K562 (cell line): ENCODE results near the gene MICU1. TPM values are rescaled to one million over a fixed set of nuclear protein-coding genes. Genes with fewer than 3 reads are reported as not detected.

Source experiments
- ATAC-seq: fragments of 200-7000 bp; cut with Tn5 transposase; 3 replicates; pipeline ENCODE4 v1.9.1; 2020; ENCODE audit warnings: moderate library complexity
- BruUV-seq: library from RNA; stranded (reverse); fragments of 400-500 nt; replicated peaks from 2 replicates; lab custom pipeline; 2021; lab: Mats Ljungman, UMichigan
- CTCF ChIA-PET: fragments of 300-600 bp; formaldehyde crosslinking; extraction: SDS; loops from one replicate; lab custom pipeline; 2021; ENCODE audit warnings: low intra/inter-chr PET ratio; lab: Yijun Ruan, JAX
- POLR2A ChIA-PET: fragments of 300-600, 350-650 bp; sonication (Branson Sonifier 250); formaldehyde crosslinking; extraction: SDS; loops from one replicate; lab custom pipeline; 2021; ENCODE audit warnings: antibody characterized with exemption, inconsistent platforms; lab: Yijun Ruan, JAX
- DNase-seq, 4 experiments: peaks; one replicate each; pipeline versions ENCODE4 v3.0.0 to v3.0.0-alpha.2; 2011 to 2018; ENCODE audit warnings: low spot score in 3 of 4, mixed read lengths in 3 of 4; ENCODE audit errors: extremely low read depth in 1 of 4
- FAIRE-seq: peaks from 2 replicates; lab custom pipeline; 2011; peaks lifted over from hg19 to GRCh38; lab: Jason Lieb, UNC
- H2AFZ ChIP-seq: 2 replicates; pipeline ENCODE4 v1.6.0; 2011; ENCODE audit warnings: low read depth, low read length, control low read depth, inconsistent platforms
- H3K27ac ChIP-seq: fragments of 200-600 bp; 3 replicates; pipeline ENCODE4 v1.8.0; 2011; ENCODE audit warnings: low read depth, mild to moderate bottlenecking, control low read depth, inconsistent platforms, low read length, moderate library complexity, mixed read lengths; ENCODE audit errors: extremely low read depth
- H3K27me3 ChIP-seq, 2 experiments: fragments of 300-600 bp in 1 of 2; 2 replicates in 1 of 2; 3 replicates in 1 of 2; pipeline versions ENCODE4 v1.6.0 to v1.8.0; 2011; ENCODE audit warnings: inconsistent platforms in 2 of 2, low read length in 2 of 2, mild to moderate bottlenecking in 1 of 2, mixed read lengths in 1 of 2, moderate library complexity in 1 of 2; ENCODE audit not compliant: control insufficient read depth in 2 of 2, insufficient read depth in 2 of 2
- H3K36me3 ChIP-seq: fragments of 300-600 bp; 3 replicates; pipeline ENCODE4 v1.8.0; 2011; ENCODE audit warnings: mild to moderate bottlenecking, low read length, inconsistent platforms; ENCODE audit not compliant: control insufficient read depth, insufficient read depth
- H3K4me1 ChIP-seq, 2 experiments: fragments of 200-600 bp in 1 of 2; replicated peaks in 1 of 2; 2 replicates in 1 of 2; 3 replicates in 1 of 2; pipeline versions ENCODE4 v1.5.1 to v1.8.0; 2011; ENCODE audit warnings: inconsistent platforms in 2 of 2, low read length in 2 of 2, mild to moderate bottlenecking in 1 of 2, mixed read lengths in 1 of 2, moderate library complexity in 1 of 2; ENCODE audit not compliant: control insufficient read depth in 2 of 2, insufficient read depth in 2 of 2
- H3K4me2 ChIP-seq: 2 replicates; pipeline ENCODE4 v1.6.1; 2011; ENCODE audit warnings: low read length, control low read depth, inconsistent platforms, mixed read lengths; ENCODE audit not compliant: insufficient read depth
- H3K4me3 ChIP-seq: fragments of 200-600 bp; sonication (generic), shearing (Covaris generic); 2 replicates; pipeline ENCODE4 v1.5.1; 2016; ENCODE audit warnings: control low read depth, inconsistent platforms
- H3K79me2 ChIP-seq: fragments of 200-600 bp; 3 replicates; pipeline ENCODE4 v1.8.0; 2011; ENCODE audit warnings: low read length, inconsistent platforms; ENCODE audit not compliant: control insufficient read depth, insufficient read depth
- H3K9ac ChIP-seq, 2 experiments: 2 replicates each; pipeline versions ENCODE4 v1.6.0 to v1.6.1; 2011; ENCODE audit warnings: low read depth in 2 of 2, low read length in 2 of 2, control low read depth in 1 of 2, inconsistent platforms in 1 of 2, mild to moderate bottlenecking in 1 of 2, mixed read lengths in 1 of 2; ENCODE audit not compliant: insufficient read depth in 1 of 2
- H3K9me1 ChIP-seq: one replicate; pipeline ENCODE4 v1.6.0; 2011; ENCODE audit warnings: inconsistent platforms, mild to moderate bottlenecking, low read length, moderate library complexity; ENCODE audit not compliant: control insufficient read depth, insufficient read depth
- H3K9me3 ChIP-seq: replicated peaks from 2 replicates; pipeline ENCODE4 v1.5.1; 2011; ENCODE audit warnings: low read depth, low read length, inconsistent platforms; ENCODE audit not compliant: control insufficient read depth, insufficient read depth
- H4K20me1 ChIP-seq: replicated peaks from 2 replicates; pipeline ENCODE4 v1.6.1; 2011; ENCODE audit warnings: low read length, inconsistent platforms, mixed read lengths; ENCODE audit not compliant: control insufficient read depth, insufficient read depth
- BRCA1 ChIP-seq, 2 experiments: fragments of 450-650 bp in 1 of 2; sonication (generic) in 1 of 2; formaldehyde crosslinking in 1 of 2; IDR thresholded peaks; 2 replicates each; pipeline versions ENCODE4 v1.5.0 to v1.6.1; 2017 to 2020; ENCODE audit warnings: mild to moderate bottlenecking in 1 of 2, missing genetic modification reagents in 1 of 2
- DLX4 ChIP-seq: fragments of 250-450 bp; sonication (Bioruptor Pico); IDR thresholded peaks from 2 replicates; pipeline ENCODE4 v1.6.1; 2021; ENCODE audit warnings: mild to moderate bottlenecking
- JUND ChIP-seq, 2 experiments: IDR thresholded peaks; 2 replicates in 1 of 2; 3 replicates in 1 of 2; pipeline ENCODE4 v1.6.1; 2011; ENCODE audit warnings: borderline replicate concordance in 2 of 2, low read depth in 2 of 2, low read length in 2 of 2, improper control_type of control experiment in 1 of 2, missing biosample characterization in 1 of 2, missing genetic modification characterization in 1 of 2, missing genetic modification reagents in 1 of 2
- MIER1 ChIP-seq: fragments of 450-650 bp; IDR thresholded peaks from 2 replicates; pipeline ENCODE4 v1.6.1; 2016; ENCODE audit warnings: antibody characterized with exemption, mild to moderate bottlenecking, low read depth
- NR2F6 ChIP-seq: fragments of 450-650 bp; formaldehyde crosslinking; IDR thresholded peaks from 2 replicates; pipeline ENCODE4 v1.4.0; 2020; ENCODE audit warnings: mild to moderate bottlenecking
- NRF1 ChIP-seq, 2 experiments: fragments of 450-650 bp; IDR thresholded peaks in 1 of 2; conservative IDR thresholded peaks in 1 of 2; 2 replicates each; pipeline ENCODE4 v1.6.1; 2014; ENCODE audit warnings: mild to moderate bottlenecking in 2 of 2
- TFAP4 ChIP-seq: sonication (generic); formaldehyde crosslinking; IDR thresholded peaks from 2 replicates; pipeline ENCODE4 v1.8.0; 2022; ENCODE audit warnings: missing genetic modification reagents, mild to moderate bottlenecking, moderate library complexity, borderline replicate concordance
- WGBS: fragments of 100-300 bp; shearing (Covaris generic); methylation state at CpG from one replicate; pipeline ENCODE4 v1.1.6; 2016; ENCODE audit warnings: low coverage, mixed read lengths; ENCODE audit not compliant: insufficient coverage; ENCODE audit errors: missing lambda C conversion rate; 5-methylcytosine and 5-hydroxymethylcytosine counted together
- in situ Hi-C: fragments of 300-500 bp; cut with MboI; formaldehyde crosslinking; loops from 4 replicates; pipeline ENCODE4 v1.15.0; 2018; ENCODE audit warnings: inconsistent platforms, mixed read lengths
- intact Hi-C: fragments of 100-400 bp; cut with micrococcal nuclease; formaldehyde crosslinking; loops from 2 replicates; pipeline ENCODE4 v1.14.2; 2022
- polyA plus RNA-seq, 8 experiments: library from polyadenylated mRNA; depleted of rRNA in 4 of 8; stranded (reverse) in 5 of 8; unstranded in 3 of 8; fragments of >200 nt; fragmentation: Nextera tagmentation in 2 of 8; fragmentation: Illumina TruSeq in 1 of 8; extraction: Ambion mirVana in 2 of 8; extraction: Trizol in 1 of 8; gene quantifications; 2 replicates each; pipeline versions ENCODE4 v1.2.1 to v1.2.3, GENCODE V29; 2011 to 2014; ENCODE audit warnings: inconsistent platforms in 1 of 8, missing spikeins in 1 of 8
- total RNA-seq, 7 experiments: library from RNA; depleted of rRNA in 6 of 7; stranded (reverse); fragments of >200 nt in 6 of 7; fragmentation: Illumina TruSeq in 2 of 7; extraction: Trizol in 2 of 7; gene quantifications; 2 replicates each; pipeline versions ENCODE4 v1.2.1 to v1.2.3, GENCODE V29; 2011 to 2021; ENCODE audit warnings: low replicate concordance in 1 of 7

Gene MICU1
- total and polyA plus RNA-seq, 9 of the 15 experiments (the other 6 are each of a cell fraction or from before 2014, with no cell fraction given), result 29.3 to 76.8 (median 48.4) TPM

- TF ChIP-seq JUND (IDR thresholded peaks at IDR 0.05; ENCODE audit: borderline replicate concordance, low read depth, low read length) (no peak), JUND (tag; IDR thresholded peaks at IDR 0.05; ENCODE audit: borderline replicate concordance, low read depth, low read length) (no peak), DLX4 (CRISPR knock-in tag) (no peak), TFAP4 (CRISPR knock-in tag) (no peak), NRF1 (conservative IDR thresholded peaks at IDR 0.05 in 1 of 2, IDR thresholded peaks at IDR 0.05 in 1 of 2) (0 out of 4 replicates have a peak, but pooled peaks of 1 of the 2 experiments have one; percentile 26), BRCA1 (IDR thresholded peaks at IDR 0.05) (no peak), BRCA1 (CRISPR knock-in tag; IDR thresholded peaks at IDR 0.05) (no peak), NR2F6 (CRISPR knock-in tag) (no peak), MIER1 (no peak)
- TF ChIP-seq, all 486 proteins: peak for 1
- no TSS peak for BruUV-seq
- Histone ChIP-seq H4K20me1 (no peaks in the 10 kb centered on the region), H3K27me3 (no peaks in the 10 kb centered on the region), H3K9me3 (no peaks in the 10 kb centered on the region), H3K4me3 (no peak overlapping the region), H3K27ac (no peak overlapping the region), H3K4me1 (no peaks in the 10 kb centered on the region), H2AFZ (no peak overlapping the region), H3K36me3 (peaks cover 13% of the 10 kb centered on the region; the same call in 1 of the 3 replicates), H3K9ac (no peak overlapping the region), H3K9me1 (peaks cover 4% of the 10 kb centered on the region), H3K4me2 (no peak overlapping the region), H3K79me2 (no peaks in the 10 kb centered on the region)
- DNase-seq (no peak), ATAC-seq (peak; percentile 54), FAIRE-seq (no peak)
- 87% methylated on average over 2 of the region's 2 CpGs for WGBS
- in situ Hi-C loops (no loop called here), intact Hi-C loops (no loop called here)
- POLR2A ChIA-PET, result interaction anchor here (1.1 kb wide), 1 partner anchor 12 kb away, joined by 3 read pairs; no protein-coding TSS in a partner anchor
- CTCF ChIA-PET, result no interaction called here
Observed at GRCh38 chr10:72480861-72481260, 145.0 kb downstream of the MICU1 start.
